Measurements from ENCODE around the gene RNF213. TPM values are rescaled to one million over a fixed set of nuclear protein-coding genes. Genes with fewer than 3 reads are reported as not detected.

The RNF213 gene
- total RNA-seq, 1 experiment from 2014 or later, result 44.5 TPM

Small RNAs within 50 kb of the gene (microRNA-seq; reads per million reads assigned to microRNA genes)
- gene MIR4730 (ENCODE audit: borderline number of aligned reads), result 2.0 reads per million

Other genes starting within 250 kb of the RNF213 start
- gene TBC1D16, start 225.0 kb upstream of the RNF213 start, total RNA-seq (2021; ENCODE audit: unreplicated experiment), result 31.1 TPM
- 10.3 TPM for gene CCDC40, start 224.2 kb upstream of the RNF213 start, total RNA-seq (2021; ENCODE audit: unreplicated experiment)
- gene GAA, start 159.3 kb upstream of the RNF213 start, total RNA-seq (2021; ENCODE audit: unreplicated experiment), result 131 TPM
- gene EIF4A3, start 113.7 kb upstream of the RNF213 start, total RNA-seq (2021; ENCODE audit: unreplicated experiment), result 248 TPM
- gene CARD14, start 90.8 kb upstream of the RNF213 start, total RNA-seq (2021; ENCODE audit: unreplicated experiment), result 0.25 TPM
- 34.4 TPM for gene SGSH, start 40.5 kb upstream of the RNF213 start, total RNA-seq (2021; ENCODE audit: unreplicated experiment)
- gene SLC26A11, start 40.4 kb upstream of the RNF213 start, total RNA-seq (2021; ENCODE audit: unreplicated experiment), result 17.7 TPM
- 45.6 TPM for gene ENDOV, start 154.3 kb downstream of the RNF213 start, total RNA-seq (2021; ENCODE audit: unreplicated experiment)
- gene NPTX1, start 215.8 kb downstream of the RNF213 start, total RNA-seq (2021; ENCODE audit: unreplicated experiment), result 0.15 TPM